Urinary bladder (tissue), 4 donors: ENCODE data around the gene BCAR3. TPM values are rescaled to one million over a fixed set of nuclear protein-coding genes. Genes with fewer than 3 reads are reported as not detected.

Experiments used
- DNase-seq: peaks from one replicate; pipeline ENCODE4 v3.0.0-alpha.2; 2015; ENCODE audit errors: extremely low spot score
- H3K27ac ChIP-seq: one replicate; pipeline ENCODE4 v1.5.1; 2013; ENCODE audit warnings: low read depth, mild to moderate bottlenecking, moderate library complexity
- H3K36me3 ChIP-seq: one replicate; pipeline ENCODE4 v1.6.1; 2013; ENCODE audit warnings: mild to moderate bottlenecking, moderate library complexity; ENCODE audit not compliant: insufficient read depth
- H3K4me1 ChIP-seq: one replicate; pipeline ENCODE4 v1.6.1; 2013; ENCODE audit warnings: mild to moderate bottlenecking, moderate library complexity; ENCODE audit not compliant: insufficient read depth
- H3K4me3 ChIP-seq: one replicate; pipeline ENCODE4 v1.5.1; 2013; ENCODE audit warnings: low read depth, low read length
- WGBS: extraction: QIAGEN DNeasy Blood & Tissue Kit; methylation state at CpG from one replicate; pipeline ENCODE4 v1.1.7; 2013; 5-methylcytosine and 5-hydroxymethylcytosine counted together
- polyA plus RNA-seq: library from polyadenylated mRNA; stranded (reverse); fragments of 200-250 nt; gene quantifications from one replicate; pipeline ENCODE4 v1.2.3, GENCODE V29; 2013
- total RNA-seq: library from RNA; depleted of rRNA; stranded (reverse); fragments of >200 nt; gene quantifications from one replicate; pipeline ENCODE4 v1.2.3, GENCODE V29; 2014
- donor health status: healthy with polysubstance abuse.
- donor health status: healthy.

BCAR3 gene
- total and polyA plus RNA-seq, 2 donors: 14.5 TPM

DNA sequence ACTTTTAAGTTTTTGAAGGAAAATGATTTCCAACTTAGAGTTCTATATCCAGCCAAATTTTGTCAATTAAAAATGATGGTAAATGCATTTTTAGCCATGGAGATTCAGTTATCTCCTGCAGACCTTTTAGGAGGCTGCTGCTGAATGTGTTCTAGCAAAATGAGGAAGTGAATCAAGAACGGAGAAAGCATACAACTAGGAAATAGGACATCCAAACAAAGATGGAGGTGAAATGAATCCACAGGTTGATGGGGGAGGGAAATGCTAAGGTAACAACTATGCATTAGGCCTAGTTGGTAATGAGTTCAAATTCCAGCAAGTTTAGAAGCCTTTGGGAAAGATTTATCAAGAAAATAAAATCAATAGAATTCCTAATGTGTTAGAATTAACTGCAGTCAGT is 153.2 kb downstream of the BCAR3 start:
- H3K4me3 ChIP-seq: no peak overlapping the region
- no peaks in the 10 kb centered on the region for H3K4me1 ChIP-seq
- no peak for DNase-seq
- WGBS: 81% methylated on average over 1 of the region's 1 CpG
- no peak overlapping the region for H3K27ac ChIP-seq
- no peaks in the 10 kb centered on the region for H3K36me3 ChIP-seq

DNA sequence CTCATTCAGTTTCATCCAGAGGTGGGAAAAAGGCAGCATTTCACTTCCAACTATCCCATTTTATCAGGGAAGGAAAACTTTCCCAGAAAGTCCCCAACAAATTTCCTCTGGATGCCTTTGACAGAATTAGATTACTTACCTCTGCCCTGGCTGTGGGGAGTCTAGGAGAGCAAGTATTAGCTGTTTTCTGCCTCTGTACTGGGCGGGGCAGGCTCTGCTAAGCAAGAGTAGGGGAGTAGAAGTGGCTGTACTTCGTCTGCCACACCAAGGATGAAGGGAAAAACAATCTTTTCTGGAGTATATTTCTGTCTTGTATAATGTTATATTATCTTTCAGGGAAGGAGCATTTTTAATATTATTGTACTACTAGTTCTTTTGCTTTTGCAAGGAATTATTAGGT is 155.2 kb downstream of the BCAR3 start:
- Histone ChIP-seq H3K4me3 (no peak overlapping the region), H3K4me1 (no peaks in the 10 kb centered on the region)

DNA sequence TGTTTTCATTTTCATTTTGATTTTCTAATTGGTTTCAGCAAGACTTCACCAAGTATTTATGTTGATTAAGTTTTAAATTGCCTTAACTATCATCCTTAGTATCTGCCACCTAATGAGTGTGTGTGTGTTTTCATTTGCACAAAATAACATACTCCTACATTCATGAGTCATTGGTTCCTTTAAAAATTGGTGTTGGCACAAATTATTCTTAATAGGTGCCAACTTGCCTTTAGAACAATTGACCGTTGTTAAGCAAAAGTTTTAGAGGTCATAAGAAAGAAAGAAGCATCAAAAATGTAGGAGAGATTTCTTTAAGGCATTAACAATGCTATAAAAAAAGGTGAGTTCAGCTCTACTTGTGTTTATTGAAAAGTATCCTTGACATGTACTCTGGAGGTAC is 156.2 kb downstream of the BCAR3 start:
- 77% methylated on average over 1 of the region's 1 CpG for WGBS

More for the DNA sequence above, 155.2 kb downstream of the BCAR3 start:
- DNase-seq: no peak
- WGBS: 87% methylated on average over 2 of the region's 2 CpGs
- no peak overlapping the region for H3K27ac ChIP-seq
- no peaks in the 10 kb centered on the region for H3K36me3 ChIP-seq

DNA sequence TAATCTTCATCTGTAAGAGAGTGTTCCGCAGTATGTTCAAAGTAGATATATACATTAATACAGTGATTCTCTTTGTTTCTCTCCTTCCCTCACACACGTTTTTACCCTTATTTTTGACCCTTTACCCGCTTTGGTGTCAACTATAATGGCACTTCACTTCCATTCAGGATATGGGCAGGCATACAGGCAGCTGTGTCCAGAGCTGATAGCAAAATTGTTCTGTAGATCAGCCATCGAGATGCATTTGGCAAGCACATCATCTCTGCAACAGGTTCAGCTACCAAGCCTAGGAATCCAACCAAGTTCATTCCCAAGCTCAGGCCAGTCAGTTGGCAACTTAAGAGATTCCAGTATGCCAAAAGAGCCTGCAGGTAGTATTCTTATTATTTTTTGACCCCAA is 158.9 kb downstream of the BCAR3 start:
- WGBS: 86% methylated on average over 4 of the region's 4 CpGs
- no peak for DNase-seq
- no peaks in the 10 kb centered on the region for H3K4me1 ChIP-seq
- no peaks in the 10 kb centered on the region for H3K36me3 ChIP-seq
- no peak overlapping the region for H3K4me3 ChIP-seq
- H3K27ac ChIP-seq: no peak overlapping the region

More for the DNA sequence above, 156.2 kb downstream of the BCAR3 start:
- H3K27ac ChIP-seq: no peak overlapping the region
- H3K4me1 ChIP-seq: no peaks in the 10 kb centered on the region
- H3K4me3 ChIP-seq: no peak overlapping the region
- DNase-seq: no peak
- H3K36me3 ChIP-seq: no peaks in the 10 kb centered on the region

DNA sequence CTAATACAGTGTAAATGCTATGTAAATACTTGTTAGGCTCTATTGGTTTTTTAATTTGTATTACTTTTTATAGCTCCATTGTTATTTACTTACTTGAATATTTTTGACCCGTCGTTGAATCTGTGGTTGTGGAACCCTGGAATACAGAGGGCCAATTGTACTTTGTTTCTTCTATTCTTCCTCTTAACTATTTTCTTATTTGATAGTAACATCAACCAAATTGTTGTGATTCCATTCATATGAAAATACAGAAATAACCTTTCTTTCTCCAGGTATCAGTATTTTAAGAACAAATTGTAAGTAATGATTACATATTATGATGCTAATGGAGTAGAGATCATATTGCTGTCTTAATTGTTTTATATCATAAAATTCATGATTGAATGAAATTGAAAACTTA is 160.0 kb downstream of the BCAR3 start:
- 93% methylated on average over 2 of the region's 2 CpGs for WGBS
- Histone ChIP-seq H3K36me3 (no peaks in the 10 kb centered on the region), H3K4me3 (no peak overlapping the region), H3K27ac (no peak overlapping the region), H3K4me1 (no peaks in the 10 kb centered on the region)
- DNase-seq: no peak

DNA sequence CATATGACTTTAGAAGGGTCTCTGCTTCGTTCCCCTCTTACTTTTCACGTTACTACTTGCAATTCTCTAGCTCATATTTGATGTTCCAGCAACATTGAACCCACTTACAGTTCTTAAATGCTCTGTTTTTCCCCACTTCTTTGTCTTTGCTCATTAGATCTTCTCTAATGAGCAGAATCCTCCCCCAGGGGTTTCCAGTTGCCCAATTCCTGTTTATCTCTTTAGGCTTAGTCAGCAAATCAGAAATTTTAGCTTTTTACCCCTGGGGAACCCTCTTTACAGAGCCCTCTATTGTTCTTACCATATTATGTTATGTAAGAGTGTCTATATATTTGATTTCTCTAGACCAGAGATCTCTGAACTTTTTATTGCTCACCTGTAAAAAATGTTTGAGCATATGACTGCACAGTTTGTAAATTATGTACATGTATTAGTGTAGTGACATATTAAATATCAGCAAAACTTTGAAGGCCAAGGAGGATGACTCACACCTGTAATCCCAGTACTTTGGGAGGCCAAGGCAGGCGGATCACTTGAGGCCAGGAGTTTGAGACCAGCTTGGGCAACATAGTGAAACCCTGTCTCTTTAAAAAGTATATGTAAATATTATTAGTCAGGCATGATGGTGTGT is 162.3 kb downstream of the BCAR3 start:
- 64% methylated on average over 3 of the region's 3 CpGs for WGBS

DNA sequence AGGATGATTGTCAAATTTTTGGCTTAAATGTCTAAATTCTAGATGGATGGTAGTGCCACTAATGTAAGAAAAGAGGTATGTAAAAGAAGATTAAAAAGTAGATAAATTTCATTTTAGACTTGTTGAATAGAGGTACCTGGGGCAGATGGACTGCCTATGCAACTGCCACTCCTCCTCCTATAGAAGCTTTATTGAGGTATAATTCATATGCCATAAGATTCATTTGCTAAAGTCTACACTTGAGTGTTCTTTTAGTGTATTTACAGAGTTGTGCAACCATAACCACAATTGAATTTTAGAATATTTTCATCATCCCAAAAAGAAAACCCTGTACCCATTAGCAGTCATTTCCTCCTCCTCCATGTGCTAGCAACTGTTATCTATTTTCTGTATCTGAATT is 163.1 kb downstream of the BCAR3 start:
- Histone ChIP-seq H3K36me3 (no peaks in the 10 kb centered on the region), H3K4me3 (no peak overlapping the region), H3K4me1 (no peaks in the 10 kb centered on the region), H3K27ac (no peak overlapping the region)
- no peak for DNase-seq

More for the DNA sequence above, 162.3 kb downstream of the BCAR3 start:
- H3K4me1 ChIP-seq: no peaks in the 10 kb centered on the region
- no peak overlapping the region for H3K27ac ChIP-seq
- no peak for DNase-seq
- no peaks in the 10 kb centered on the region for H3K36me3 ChIP-seq
- H3K4me3 ChIP-seq: no peak overlapping the region

DNA sequence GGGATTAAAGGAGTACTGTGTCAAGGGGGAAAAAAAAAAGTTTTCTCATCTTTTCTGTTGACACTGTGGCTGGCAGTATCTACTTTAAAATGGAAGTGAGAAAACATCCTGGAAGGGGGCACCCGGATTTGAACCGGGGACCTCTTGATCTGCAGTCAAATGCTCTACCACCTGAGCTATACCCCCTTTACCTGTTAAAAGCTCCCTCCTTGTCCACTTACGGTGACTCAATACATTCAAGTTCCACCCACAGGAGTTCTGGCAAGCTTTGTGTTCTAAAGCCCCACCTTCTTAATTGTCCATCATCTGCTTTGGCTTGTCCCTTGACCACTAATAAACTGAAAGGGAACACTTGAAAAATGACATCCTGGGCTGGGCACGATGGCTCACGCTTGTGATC is 165.5 kb downstream of the BCAR3 start:
- Histone ChIP-seq H3K36me3 (no peaks in the 10 kb centered on the region), H3K4me1 (no peaks in the 10 kb centered on the region), H3K4me3 (no peak overlapping the region), H3K27ac (no peak overlapping the region)
- no peak for DNase-seq
- 93% methylated on average over 5 of the region's 5 CpGs for WGBS

Other genes starting within 250 kb of the BCAR3 start
- gene FNBP1L, start 233.7 kb downstream of the BCAR3 start, total RNA-seq: 71.4 TPM
- gene FNBP1L, start 233.7 kb downstream of the BCAR3 start, polyA plus RNA-seq: 11.6 TPM
- 42.9 TPM for gene DNTTIP2, start 197.4 kb upstream of the BCAR3 start, total RNA-seq
- gene DNTTIP2, start 197.4 kb upstream of the BCAR3 start, polyA plus RNA-seq: 28.4 TPM
- gene GCLM, start 227.6 kb upstream of the BCAR3 start, total RNA-seq: 12.6 TPM
- 6.7 TPM for gene GCLM, start 227.6 kb upstream of the BCAR3 start, polyA plus RNA-seq